CD14-positive monocyte (primary cell): ENCODE results near the gene LYZL1. TPM values are rescaled to one million over a fixed set of nuclear protein-coding genes. Genes with fewer than 3 reads are reported as not detected.
A peak's percentile ranks its signal among the peaks of the same experiment; 100 is the strongest.

ENCODE experiments used
- DNase-seq, 3 donors: peaks; one replicate each; pipeline ENCODE4 v3.0.0-alpha.2; 2011 to 2022
- H2AFZ ChIP-seq: 2 replicates; pipeline ENCODE4 v1.6.0; 2012; ENCODE audit warnings: mild to moderate bottlenecking, low read depth, low read length, inconsistent platforms; ENCODE audit not compliant: insufficient read depth, poor library complexity, severe bottlenecking
- H3K27ac ChIP-seq, 2 donors: 1 replicate in 1 of 2; 2 replicates in 1 of 2; pipeline ENCODE4 v1.5.1; 2012 to 2013; ENCODE audit warnings: low read length in 2 of 2, control low read depth in 1 of 2, inconsistent platforms in 1 of 2, low read depth in 1 of 2, mild to moderate bottlenecking in 1 of 2
- H3K27me3 ChIP-seq, 2 donors: one replicate each; pipeline versions ENCODE4 v1.6.0 to v1.6.1; 2011 to 2013; ENCODE audit warnings: low read length in 2 of 2; ENCODE audit not compliant: control insufficient read depth in 2 of 2, insufficient read depth in 2 of 2
- H3K36me3 ChIP-seq, 2 donors: replicated peaks in 1 of 2; 1 replicate in 1 of 2; 2 replicates in 1 of 2; pipeline versions ENCODE4 v1.5.1 to v1.6.1; 2012 to 2013; ENCODE audit warnings: low read length in 2 of 2, control low read depth in 1 of 2, inconsistent platforms in 1 of 2, mild to moderate bottlenecking in 1 of 2; ENCODE audit not compliant: insufficient read depth in 2 of 2, control insufficient read depth in 1 of 2
- H3K4me1 ChIP-seq, 2 donors: 1 replicate in 1 of 2; 2 replicates in 1 of 2; pipeline versions ENCODE4 v1.5.1 to v1.6.1; 2012 to 2013; ENCODE audit warnings: low read length in 2 of 2, control low read depth in 1 of 2, inconsistent platforms in 1 of 2, mild to moderate bottlenecking in 1 of 2, moderate library complexity in 1 of 2; ENCODE audit not compliant: insufficient read depth in 2 of 2, control insufficient read depth in 1 of 2
- H3K4me2 ChIP-seq: replicated peaks from 2 replicates; pipeline ENCODE3; 2012; ENCODE audit warnings: low read length, moderate library complexity, mild to moderate bottlenecking; ENCODE audit not compliant: poor library complexity, severe bottlenecking; ENCODE audit errors: extremely low read depth
- H3K4me3 ChIP-seq, 3 experiments: fragments of 200-600 bp in 1 of 3; sonication (generic) in 1 of 3; replicated peaks in 1 of 3; 1 replicate in 2 of 3; 2 replicates in 1 of 3; pipeline ENCODE4 v1.5.1; 2011 to 2013; ENCODE audit warnings: low read length in 3 of 3, mild to moderate bottlenecking in 3 of 3, control low read depth in 2 of 3, low read depth in 2 of 3, inconsistent platforms in 1 of 3, moderate library complexity in 1 of 3
- H3K79me2 ChIP-seq: 2 replicates; pipeline ENCODE4 v1.6.0; 2012; ENCODE audit warnings: mild to moderate bottlenecking, control low read depth, inconsistent platforms, low read length, moderate library complexity; ENCODE audit not compliant: insufficient read depth
- H3K9ac ChIP-seq: 2 replicates; pipeline ENCODE4 v1.6.0; 2017; ENCODE audit warnings: low read length, mild to moderate bottlenecking; ENCODE audit not compliant: insufficient read depth, poor library complexity, severe bottlenecking
- H3K9me3 ChIP-seq, 2 donors: replicated peaks in 1 of 2; 1 replicate in 1 of 2; 2 replicates in 1 of 2; pipeline versions ENCODE4 v1.5.1 to v1.6.1; 2012 to 2013; ENCODE audit warnings: low read length in 2 of 2, control low read depth in 1 of 2; ENCODE audit not compliant: control insufficient read depth in 1 of 2, insufficient read depth in 1 of 2
- H4K20me1 ChIP-seq: 2 replicates; pipeline ENCODE4 v1.6.0; 2012; ENCODE audit warnings: mild to moderate bottlenecking, low read length, control low read depth, moderate library complexity; ENCODE audit not compliant: insufficient read depth
- H3K27ac Mint-ChIP-seq, 7 donors: one replicate each; pipeline ENCODE4 v1.8.0; 2020; ENCODE audit warnings: mild to moderate bottlenecking in 7 of 7, mixed read lengths in 7 of 7, moderate library complexity in 6 of 7, inconsistent platforms in 2 of 7
- H3K27me3 Mint-ChIP-seq, 3 donors: one replicate each; pipeline ENCODE4 v1.8.0; 2021 to 2022; ENCODE audit warnings: low read depth in 3 of 3, mild to moderate bottlenecking in 3 of 3, mixed read lengths in 3 of 3, moderate library complexity in 3 of 3, inconsistent platforms in 1 of 3
- H3K36me3 Mint-ChIP-seq, 2 donors: one replicate each; pipeline ENCODE4 v1.8.0; 2020; ENCODE audit warnings: mixed read lengths in 2 of 2, inconsistent platforms in 1 of 2, mild to moderate bottlenecking in 1 of 2
- H3K4me1 Mint-ChIP-seq: one replicate; pipeline ENCODE4 v1.8.0; 2020; ENCODE audit warnings: mild to moderate bottlenecking, mixed read lengths
- H3K4me3 Mint-ChIP-seq, 2 donors: one replicate each; pipeline ENCODE4 v1.8.0; 2020; ENCODE audit warnings: mild to moderate bottlenecking in 2 of 2, mixed read lengths in 2 of 2, moderate library complexity in 1 of 2
- H3K9me3 Mint-ChIP-seq, 7 donors: one replicate each; pipeline ENCODE4 v1.8.0; 2020 to 2022; ENCODE audit warnings: mixed read lengths in 7 of 7, mild to moderate bottlenecking in 6 of 7, moderate library complexity in 6 of 7, inconsistent platforms in 2 of 7
- CTCF ChIP-seq: fragments of 200-600 bp; IDR thresholded peaks from one replicate; pipeline ENCODE4 v1.8.0; 2022; ENCODE audit warnings: antibody characterized with exemption, mild to moderate bottlenecking
- WGBS: methylation state at CpG from one replicate; pipeline ENCODE4 v1.1.5; 2013; ENCODE audit warnings: missing lambda C conversion rate; ENCODE audit not compliant: insufficient coverage; 5-methylcytosine and 5-hydroxymethylcytosine counted together
- intact Hi-C, 2 donors: fragments of 100-400 bp; cut with micrococcal nuclease; formaldehyde crosslinking; loops; one replicate each; pipeline versions ENCODE4 v1.15.0 to v1.15.1; 2023
- polyA plus RNA-seq, 3 donors: library from polyadenylated mRNA; depleted of rRNA in 1 of 3; unstranded in 2 of 3; stranded (reverse) in 1 of 3; fragments of 300-500 nt in 2 of 3; fragments of >200 nt in 1 of 3; fragmentation: Illumina TruSeq in 2 of 3; gene quantifications; 1 replicate in 2 of 3; 2 replicates in 1 of 3; pipeline ENCODE4 v1.2.3, GENCODE V29; 2012 to 2021

LYZL1 gene
- polyA plus RNA-seq, 3 donors: not detected

- no peak overlapping the region for H3K27ac Mint-ChIP-seq
- TF ChIP-seq CTCF: no peak
- H3K4me3 Mint-ChIP-seq: no peak overlapping the region
- H3K9ac ChIP-seq: no peak overlapping the region
- no peaks in the 10 kb centered on the region for H3K36me3 Mint-ChIP-seq
- no peaks in the 10 kb centered on the region for H3K79me2 ChIP-seq
- 0% methylated on average over 4 of the region's 5 CpGs for WGBS
- no peaks in the 10 kb centered on the region for H3K4me1 ChIP-seq
- intact Hi-C loops: no loop called here
- H4K20me1 ChIP-seq: no peaks in the 10 kb centered on the region
- peaks cover 12 to 19% (median 14%) of the 10 kb centered on the region in 3 donors for H3K27me3 Mint-ChIP-seq
- H3K4me2 ChIP-seq: no peak overlapping the region
- DNase-seq: no peak
- peaks cover 0 to 2% (median 0%) of the 10 kb centered on the region in 7 donors for H3K9me3 Mint-ChIP-seq
- no peaks in the 10 kb centered on the region for H3K27me3 ChIP-seq
- no peaks in the 10 kb centered on the region for H3K9me3 ChIP-seq
- no peak overlapping the region for H3K27ac ChIP-seq
- no peak overlapping the region for H3K4me3 ChIP-seq
- H3K36me3 ChIP-seq: no peaks in the 10 kb centered on the region
- no peak overlapping the region for H2AFZ ChIP-seq
- H3K4me1 Mint-ChIP-seq: peaks cover 10% of the 10 kb centered on the region
Observed at GRCh38 chr10:29323367-29323766, 34.5 kb downstream of the LYZL1 start.

- peak overlapping the region in 1 of 7 donors; percentile 50 for H3K27ac Mint-ChIP-seq
- no peak overlapping the region for H3K9ac ChIP-seq
Observed at GRCh38 chr10:29324220-29324841, 35.5 kb downstream of the LYZL1 start.

More at GRCh38 chr10:29324220-29324841, 35.5 kb downstream of the LYZL1 start:
- peaks cover 8 to 15% (median 8%) of the 10 kb centered on the region in 3 donors for H3K27me3 Mint-ChIP-seq
- Histone ChIP-seq H3K79me2 (no peaks in the 10 kb centered on the region), H3K4me1 (no peaks in the 10 kb centered on the region), H3K9me3 (no peaks in the 10 kb centered on the region), H4K20me1 (no peaks in the 10 kb centered on the region), H2AFZ (no peak overlapping the region), H3K4me2 (no peak overlapping the region), H3K27ac (no peak overlapping the region), H3K36me3 (no peaks in the 10 kb centered on the region), H3K27me3 (no peaks in the 10 kb centered on the region), H3K4me3 (no peak overlapping the region)
- no peak for TF ChIP-seq CTCF
- WGBS: 89% methylated on average over 9 of the region's 11 CpGs
- H3K4me1 Mint-ChIP-seq: peaks cover 3% of the 10 kb centered on the region
- peaks cover 0 to 2% (median 0%) of the 10 kb centered on the region in 7 donors for H3K9me3 Mint-ChIP-seq
- intact Hi-C loops: no loop called here
- no peak overlapping the region for H3K4me3 Mint-ChIP-seq
- no peaks in the 10 kb centered on the region for H3K36me3 Mint-ChIP-seq
- no peak for DNase-seq
